IPS-18a (cell line): ENCODE data around the gene CEBPG.

Experiments used
- H3K27ac ChIP-seq: one replicate; pipeline ENCODE4 v1.5.1; 2013; ENCODE audit warnings: low read length
- H3K27me3 ChIP-seq: one replicate; pipeline ENCODE4 v1.6.1; 2013; ENCODE audit warnings: mild to moderate bottlenecking, low read length; ENCODE audit not compliant: control insufficient read depth, insufficient read depth
- H3K36me3 ChIP-seq: one replicate; pipeline ENCODE4 v1.6.1; 2013; ENCODE audit warnings: low read depth, low read length; ENCODE audit not compliant: control insufficient read depth
- H3K4me1 ChIP-seq: one replicate; pipeline ENCODE4 v1.6.1; 2013; ENCODE audit warnings: low read depth, low read length; ENCODE audit not compliant: control insufficient read depth
- H3K4me3 ChIP-seq: one replicate; pipeline ENCODE4 v1.5.1; 2013; ENCODE audit warnings: low read length
- H3K9ac ChIP-seq: one replicate; pipeline ENCODE4 v1.6.1; 2013; ENCODE audit warnings: mild to moderate bottlenecking, low read length, moderate library complexity
- H3K9me3 ChIP-seq: one replicate; pipeline ENCODE4 v1.6.1; 2013; ENCODE audit warnings: low read depth, low read length; ENCODE audit not compliant: control insufficient read depth

Gene CEBPG

DNA sequence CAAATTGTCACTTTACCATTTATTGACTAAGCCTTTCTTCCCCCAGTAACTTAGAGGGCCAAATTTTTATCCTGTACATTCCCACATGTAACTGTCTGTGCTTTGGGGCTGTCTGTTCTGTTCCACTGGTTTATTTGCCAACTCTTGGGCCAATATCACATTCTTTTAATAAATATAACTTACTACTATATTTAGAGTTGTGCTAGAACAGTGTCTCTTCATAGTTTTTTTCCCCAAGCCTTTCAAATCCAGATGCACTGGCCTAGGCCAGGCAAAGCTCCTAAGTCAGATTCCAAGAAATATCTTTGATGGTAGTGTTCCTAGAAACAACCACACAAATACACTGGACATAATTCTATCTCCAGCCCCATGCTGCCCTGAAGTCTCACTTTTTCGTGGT lies 16.0 kb upstream of the CEBPG start:
- Histone ChIP-seq H3K36me3 (no peaks in the 10 kb centered on the region), H3K27ac (no peak overlapping the region), H3K9ac (no peak overlapping the region), H3K4me1 (no peaks in the 10 kb centered on the region), H3K9me3 (peaks cover 5% of the 10 kb centered on the region), H3K27me3 (no peaks in the 10 kb centered on the region), H3K4me3 (no peak overlapping the region)

DNA sequence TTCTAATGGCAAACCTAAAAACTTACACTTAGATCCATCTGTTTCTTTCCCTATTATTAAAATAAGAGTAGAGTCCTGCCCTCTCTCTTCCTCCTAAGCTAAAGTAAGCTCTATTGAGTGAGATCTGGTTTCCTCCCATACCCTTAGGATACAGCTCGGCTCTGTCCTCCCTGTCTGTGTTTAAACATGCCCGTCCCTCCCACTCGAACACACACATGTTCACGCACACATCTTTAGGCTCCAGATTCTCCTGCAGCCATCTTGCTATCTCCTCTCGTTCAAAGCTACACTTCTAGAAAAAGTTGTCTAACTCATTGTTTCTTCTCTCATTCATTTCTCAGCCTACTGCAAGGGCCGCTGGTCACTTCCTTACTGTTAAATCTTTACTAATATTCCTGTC lies 15.1 kb upstream of the CEBPG start:
- Histone ChIP-seq H3K27ac (no peak overlapping the region), H3K4me1 (no peaks in the 10 kb centered on the region), H3K9me3 (peaks cover 5% of the 10 kb centered on the region), H3K36me3 (no peaks in the 10 kb centered on the region), H3K9ac (no peak overlapping the region), H3K4me3 (no peak overlapping the region), H3K27me3 (no peaks in the 10 kb centered on the region)

DNA sequence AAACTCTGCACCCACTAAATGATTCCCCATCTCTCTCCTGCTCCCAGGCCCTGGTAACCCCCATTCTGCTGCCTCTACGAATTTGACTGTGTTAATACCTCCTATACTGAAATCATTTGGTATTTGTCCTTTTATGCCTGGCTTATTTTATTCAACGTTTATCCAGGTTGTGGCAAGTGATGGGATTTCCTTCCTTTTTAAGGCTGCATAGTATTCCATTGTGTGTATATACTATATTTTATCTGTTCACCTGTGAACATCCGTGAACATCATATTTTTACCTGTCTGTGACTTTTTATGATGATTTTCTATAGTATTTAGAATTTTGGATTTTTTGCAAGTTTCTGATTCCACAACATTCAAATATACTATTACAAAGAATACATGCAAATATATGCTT lies 13.9 kb upstream of the CEBPG start:
- Histone ChIP-seq H3K4me3 (no peak overlapping the region), H3K27me3 (no peaks in the 10 kb centered on the region), H3K36me3 (no peaks in the 10 kb centered on the region), H3K9ac (no peak overlapping the region), H3K27ac (no peak overlapping the region), H3K4me1 (no peaks in the 10 kb centered on the region), H3K9me3 (peaks cover 5% of the 10 kb centered on the region)

- Histone ChIP-seq H3K4me3 (no peak overlapping the region), H3K4me1 (no peaks in the 10 kb centered on the region), H3K36me3 (no peaks in the 10 kb centered on the region), H3K9ac (no peak overlapping the region), H3K27me3 (no peaks in the 10 kb centered on the region), H3K9me3 (no peaks in the 10 kb centered on the region), H3K27ac (no peak overlapping the region)
These were observed 10.8 kb upstream of the CEBPG start for GRCh38 chr19:33362508-33363228.

DNA sequence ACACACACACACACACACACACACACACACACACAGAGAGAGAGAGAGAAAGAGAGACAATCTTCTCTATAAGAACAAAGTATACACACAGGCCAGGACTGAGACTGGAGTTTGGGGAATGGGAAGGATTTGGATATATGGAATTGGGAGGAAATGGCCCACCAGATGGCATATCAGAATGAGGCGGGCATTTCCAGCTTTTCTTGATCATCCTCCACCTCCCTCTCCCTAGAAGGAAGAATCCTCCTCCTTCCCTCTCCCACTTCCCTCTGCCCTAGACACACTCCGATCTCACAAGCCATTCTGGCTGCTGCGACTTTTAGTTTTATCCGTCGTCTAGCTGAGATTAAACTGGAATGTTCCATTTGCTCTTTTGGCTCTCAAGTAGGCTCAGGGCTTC lies 10.0 kb upstream of the CEBPG start:
- H3K4me3 ChIP-seq = no peak overlapping the region
- H3K27me3 ChIP-seq = no peaks in the 10 kb centered on the region
- no peak overlapping the region for H3K27ac ChIP-seq
- H3K9me3 ChIP-seq = no peaks in the 10 kb centered on the region
- no peaks in the 10 kb centered on the region for H3K4me1 ChIP-seq
- H3K9ac ChIP-seq = no peak overlapping the region
- no peaks in the 10 kb centered on the region for H3K36me3 ChIP-seq

DNA sequence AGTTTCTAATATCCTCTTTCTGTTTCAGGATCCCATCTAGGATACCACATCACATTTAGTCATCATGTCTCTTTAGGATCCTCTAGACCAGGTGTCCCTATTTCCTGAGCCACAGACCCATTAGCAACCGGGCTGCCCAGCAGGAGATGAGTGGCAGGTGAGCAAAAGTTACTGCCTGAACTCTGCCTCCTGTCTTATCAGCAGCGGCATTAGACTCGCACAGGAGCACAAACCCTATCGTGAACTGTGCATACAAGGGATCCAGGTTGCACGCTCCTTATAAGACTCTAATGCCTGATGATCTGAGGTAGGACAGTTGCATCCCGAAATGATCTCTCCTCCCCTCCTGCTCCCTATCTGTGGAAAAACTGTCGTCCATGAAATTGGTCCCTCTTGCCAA lies 7.8 kb upstream of the CEBPG start:
- Histone ChIP-seq H3K9ac (no peak overlapping the region), H3K27ac (no peak overlapping the region), H3K9me3 (no peaks in the 10 kb centered on the region), H3K4me1 (no peaks in the 10 kb centered on the region), H3K4me3 (no peak overlapping the region), H3K27me3 (no peaks in the 10 kb centered on the region), H3K36me3 (no peaks in the 10 kb centered on the region)

DNA sequence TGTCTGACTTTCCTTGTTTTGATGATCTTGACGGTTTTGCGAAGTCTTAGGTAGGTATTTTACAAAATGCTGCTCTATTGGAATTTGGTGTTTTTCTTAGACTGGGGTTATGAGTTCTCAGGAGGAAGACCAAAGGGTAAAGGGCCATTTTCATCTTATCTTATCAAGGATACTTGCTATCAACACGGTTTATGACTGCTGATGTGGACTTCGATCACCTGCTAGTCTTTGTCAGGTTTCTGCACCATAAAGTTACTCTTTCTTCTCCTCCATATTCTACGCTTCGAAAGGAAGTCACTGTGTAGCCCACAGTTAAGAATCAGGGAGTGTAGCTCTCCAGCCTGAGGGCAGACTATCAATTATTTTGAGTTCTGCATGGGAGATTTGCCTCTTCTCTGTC lies 7.4 kb upstream of the CEBPG start:
- no peak overlapping the region for H3K27ac ChIP-seq
- no peak overlapping the region for H3K4me3 ChIP-seq
- no peaks in the 10 kb centered on the region for H3K4me1 ChIP-seq
- H3K27me3 ChIP-seq = no peaks in the 10 kb centered on the region
- no peaks in the 10 kb centered on the region for H3K36me3 ChIP-seq
- H3K9ac ChIP-seq = no peak overlapping the region
- H3K9me3 ChIP-seq = no peaks in the 10 kb centered on the region

GRCh38 chr19:33366897-33367296 lies 6.6 kb upstream of the CEBPG start:
- H3K9me3 ChIP-seq = no peaks in the 10 kb centered on the region
- no peak overlapping the region for H3K4me3 ChIP-seq
- H3K9ac ChIP-seq = no peak overlapping the region
- no peak overlapping the region for H3K27ac ChIP-seq
- H3K4me1 ChIP-seq = no peaks in the 10 kb centered on the region
- no peaks in the 10 kb centered on the region for H3K36me3 ChIP-seq
- no peaks in the 10 kb centered on the region for H3K27me3 ChIP-seq

DNA sequence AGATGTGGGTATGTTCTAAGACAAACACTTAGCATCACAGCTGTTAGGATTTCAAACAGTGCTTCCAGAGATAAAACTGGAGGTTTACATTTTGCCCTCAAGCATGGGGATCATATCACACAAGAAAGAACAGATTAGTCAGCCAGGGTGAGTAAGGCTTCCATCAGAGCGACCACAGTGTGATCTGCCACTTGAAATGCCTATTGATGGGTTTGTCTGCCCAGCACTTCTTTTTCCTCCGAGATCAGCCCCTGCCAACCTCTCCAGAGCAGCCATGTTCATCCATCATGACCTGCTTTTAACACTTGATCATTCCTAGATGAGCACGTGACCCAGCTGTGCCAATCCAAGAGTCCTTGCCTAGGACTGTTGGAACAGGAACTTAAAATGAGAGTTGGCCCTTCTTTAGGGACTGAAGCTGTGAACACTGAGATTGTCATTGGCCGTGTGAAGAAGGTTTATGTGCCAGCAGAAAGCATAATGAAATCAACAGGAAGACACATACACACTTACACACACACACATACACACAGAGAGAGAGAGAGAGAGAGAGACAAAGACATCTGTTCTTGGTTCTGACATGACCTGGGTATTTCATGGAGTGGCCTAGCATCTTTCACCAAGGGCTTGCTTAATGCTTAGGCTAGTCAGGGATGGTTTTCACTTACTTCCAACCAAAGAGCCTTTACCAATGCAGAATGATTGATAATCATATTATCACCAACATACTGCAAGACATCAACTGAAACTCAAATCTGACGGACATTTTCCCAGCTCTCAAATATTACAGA lies 5.2 kb upstream of the CEBPG start:
- H3K27me3 ChIP-seq = no peaks in the 10 kb centered on the region
- no peak overlapping the region for H3K9ac ChIP-seq
- no peaks in the 10 kb centered on the region for H3K36me3 ChIP-seq
- H3K4me3 ChIP-seq = no peak overlapping the region
- H3K9me3 ChIP-seq = no peaks in the 10 kb centered on the region
- H3K4me1 ChIP-seq = no peaks in the 10 kb centered on the region
- H3K27ac ChIP-seq = no peak overlapping the region

- Histone ChIP-seq H3K27me3 (peaks cover 14% of the 10 kb centered on the region), H3K27ac (no peak overlapping the region), H3K9me3 (no peaks in the 10 kb centered on the region), H3K9ac (no peak overlapping the region), H3K36me3 (no peaks in the 10 kb centered on the region), H3K4me1 (peaks cover 6% of the 10 kb centered on the region), H3K4me3 (no peak overlapping the region)
These were observed 2.7 kb upstream of the CEBPG start for GRCh38 chr19:33370783-33371182.

GRCh38 chr19:33374236-33374714 lies 766 bp downstream of the CEBPG start:
- H3K9me3 ChIP-seq = no peaks in the 10 kb centered on the region
- H3K36me3 ChIP-seq = peaks cover under 1% of the 10 kb centered on the region
- H3K27me3 ChIP-seq = peaks cover 14% of the 10 kb centered on the region
- peak overlapping the region; percentile 96 for H3K4me3 ChIP-seq
- peak overlapping the region; percentile 83 for H3K9ac ChIP-seq
- peaks cover 19% of the 10 kb centered on the region for H3K4me1 ChIP-seq
- H3K27ac ChIP-seq = no peak overlapping the region
